BJ (cell line): Measurements from ENCODE around the gene ADD1. TPM values are rescaled to one million over a fixed set of nuclear protein-coding genes. Genes with fewer than 3 reads are reported as not detected.

Source experiments
- CTCF ChIA-PET: fragments of 350-600 bp; formaldehyde crosslinking; extraction: SDS; loops from one replicate; lab custom pipeline; 2021; ENCODE audit warnings: antibody characterized with exemption, inconsistent platforms; lab: Yijun Ruan, JAX
- POLR2A ChIA-PET: fragments of 300-600 bp; sonication (Branson Sonifier 250); formaldehyde crosslinking; extraction: SDS; loops from one replicate; lab custom pipeline; 2021; ENCODE audit warnings: antibody characterized with exemption; lab: Charles Lee
- DNase-seq: peaks from one replicate; pipeline ENCODE4 v3.0.0-alpha.2; 2011; ENCODE audit warnings: low read depth
- H3K27me3 ChIP-seq: 2 replicates; pipeline ENCODE4 v1.6.0; 2011; ENCODE audit warnings: low read length; ENCODE audit not compliant: control insufficient read depth, insufficient read depth
- H3K36me3 ChIP-seq: 2 replicates; pipeline ENCODE4 v1.5.1; 2011; ENCODE audit warnings: low read length; ENCODE audit not compliant: control insufficient read depth, insufficient read depth
- H3K4me3 ChIP-seq: 2 replicates; pipeline ENCODE4 v1.5.1; 2011; ENCODE audit warnings: low read depth, mild to moderate bottlenecking, control low read depth, low read length
- CTCF ChIP-seq: IDR thresholded peaks from 2 replicates; pipeline ENCODE4 v1.5.1; 2011; ENCODE audit warnings: low read depth, mild to moderate bottlenecking, control low read depth, inconsistent platforms, low read length, moderate library complexity; ENCODE audit not compliant: insufficient read depth
- polyA plus RNA-seq: library from polyadenylated mRNA; depleted of rRNA; stranded (reverse); fragments of >200 nt; gene quantifications from 2 replicates; pipeline ENCODE4 v1.2.3, GENCODE V29; 2011

Gene ADD1
- polyA plus RNA-seq, 1 experiment: 140 TPM

- H3K36me3 ChIP-seq: peaks cover 46% of the 10 kb centered on the region
- TF ChIP-seq CTCF: peak; percentile 60
- no peak overlapping the region for H3K4me3 ChIP-seq
- ChIA-PET CTCF (interaction anchor here (0.6 to 2.3 kb wide), 10 partner anchors 10 to 93 kb away, joined by 3 to 8 read pairs (median 3); partner anchors contain the start of genes GRK4 and NOP14), POLR2A (no interaction called here)
- H3K27me3 ChIP-seq: no peaks in the 10 kb centered on the region
- DNase-seq: no peak
Observed at GRCh38 chr4:2948895-2949781, 105.5 kb downstream of the ADD1 start.

- Histone ChIP-seq H3K36me3 (peaks cover 48% of the 10 kb centered on the region), H3K4me3 (no peak overlapping the region), H3K27me3 (no peaks in the 10 kb centered on the region)
- CTCF ChIA-PET: interaction anchor here (0.7 to 2.3 kb wide), 5 partner anchors 12 to 90 kb away, joined by 3 to 8 read pairs (median 3); partner anchors contain the start of genes GRK4 and NOP14
- no peak for TF ChIP-seq CTCF
- POLR2A ChIA-PET: no interaction called here
- no peak for DNase-seq
Observed at GRCh38 chr4:2949782-2950125, 106.1 kb downstream of the ADD1 start.

GRCh38 chr4:2950221-2950989 is 106.8 kb downstream of the ADD1 start:
- Histone ChIP-seq H3K4me3 (no peak overlapping the region), H3K27me3 (no peaks in the 10 kb centered on the region), H3K36me3 (peaks cover 45% of the 10 kb centered on the region)
- CTCF ChIA-PET: interaction anchor here (0.9 to 2.3 kb wide), 3 partner anchors 12 to 84 kb away, joined by 3 to 8 read pairs (median 3); partner anchors contain the start of genes GRK4 and NOP14
- TF ChIP-seq CTCF: no peak
- no peak for DNase-seq
- POLR2A ChIA-PET: no interaction called here

GRCh38 chr4:2953496-2953895 is 109.9 kb downstream of the ADD1 start:
- no peak for DNase-seq
- no peak for TF ChIP-seq CTCF
- ChIA-PET CTCF (interaction anchor here (0.9 to 1.6 kb wide), 4 partner anchors 8 to 25 kb away, joined by 3 to 6 read pairs (median 4); partner anchors contain the start of genes GRK4 and NOP14), POLR2A (no interaction called here)
- Histone ChIP-seq H3K4me3 (no peak overlapping the region), H3K27me3 (no peaks in the 10 kb centered on the region), H3K36me3 (peaks cover 35% of the 10 kb centered on the region)
